Endothelial cell of umbilical vein (primary cell): ENCODE measurements around the gene OR10A3.

Experiments used
- CTCF ChIP-seq, 2 donors: IDR thresholded peaks; 1 replicate in 1 of 2; 2 replicates in 1 of 2; pipeline ENCODE4 v1.5.1; 2011; ENCODE audit warnings: low read length in 2 of 2, mild to moderate bottlenecking in 2 of 2, moderate library complexity in 2 of 2, control low read depth in 1 of 2, inconsistent platforms in 1 of 2, low read depth in 1 of 2; ENCODE audit not compliant: insufficient read depth in 1 of 2; ENCODE audit errors: extremely low read depth in 1 of 2
- EZH2 ChIP-seq: IDR thresholded peaks from 2 replicates; pipeline ENCODE4 v1.6.1; 2012; ENCODE audit warnings: borderline replicate concordance, low read depth, mild to moderate bottlenecking, moderate library complexity, low read length, inconsistent platforms; ENCODE audit not compliant: severe bottlenecking
- GATA2 ChIP-seq: IDR thresholded peaks from 2 replicates; pipeline ENCODE4 v1.7.0; 2011; ENCODE audit warnings: low read depth, mild to moderate bottlenecking, moderate library complexity, mixed read lengths, low read length; ENCODE audit not compliant: insufficient read length, insufficient read depth
- MYC ChIP-seq: IDR thresholded peaks from one replicate; pipeline ENCODE4 v1.6.1; 2011; ENCODE audit warnings: mild to moderate bottlenecking, low read depth, low read length
- POLR2A ChIP-seq: IDR thresholded peaks from 2 replicates; pipeline ENCODE4 v1.6.1; 2012; ENCODE audit warnings: low read depth, mild to moderate bottlenecking, control low read depth, low read length
- POLR2AphosphoS5 ChIP-seq: IDR thresholded peaks from 2 replicates; pipeline ENCODE4 v1.6.1; 2012; ENCODE audit warnings: low read depth, mild to moderate bottlenecking, control low read depth, low read length, moderate library complexity; ENCODE audit not compliant: insufficient read depth
- TF ChIP-seq, protein P1 (sequence below): IDR thresholded peaks from 2 replicates; pipeline ENCODE4 v1.6.1; 2011; ENCODE audit not compliant: insufficient read depth, insufficient read length

GRCh38 chr11:7898666-7899283, 42.7 kb downstream of the OR10A3 start:
- TF ChIP-seq CTCF (IDR thresholded peaks at IDR 0.05; ENCODE audit: extremely low read depth in 1 of 2, insufficient read depth in 1 of 2, low read depth in 1 of 2, low read length in 2 of 2) (no peak), POLR2AphosphoS5 (no peak), EZH2 (no peak), MYC (no peak), POLR2A (no peak), GATA2 (no peak)
- TF ChIP-seq, protein P1, sequence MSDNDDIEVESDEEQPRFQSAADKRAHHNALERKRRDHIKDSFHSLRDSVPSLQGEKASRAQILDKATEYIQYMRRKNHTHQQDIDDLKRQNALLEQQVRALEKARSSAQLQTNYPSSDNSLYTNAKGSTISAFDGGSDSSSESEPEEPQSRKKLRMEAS = no peak
